Endothelial cell of umbilical vein (primary cell): ENCODE data around the gene C1orf167. TPM values are rescaled to one million over a fixed set of nuclear protein-coding genes. Genes with fewer than 3 reads are reported as not detected.

ENCODE experiments used
- BruUV-seq: library from RNA; stranded (reverse); fragments of 400-500 nt; replicated peaks from 2 replicates; lab custom pipeline; 2021; lab: Mats Ljungman, UMichigan
- CTCF ChIA-PET: fragments of 300-600, 350-600 bp; sonication (Branson Sonifier 250); formaldehyde crosslinking; loops from one replicate; lab custom pipeline; 2021; ENCODE audit warnings: antibody characterized with exemption, inconsistent platforms; lab: Charles Lee
- POLR2A ChIA-PET: fragments of 300-600, 350-600 bp; sonication (Branson Sonifier 250); formaldehyde crosslinking; loops from one replicate; lab custom pipeline; 2021; ENCODE audit warnings: antibody characterized with exemption, inconsistent platforms; lab: Charles Lee
- DNase-seq: peaks from one replicate; pipeline ENCODE4 v3.0.0-alpha.2; 2011; ENCODE audit warnings: low read depth, low spot score
- FAIRE-seq: peaks from 2 replicates; lab custom pipeline; 2011; peaks lifted over from hg19 to GRCh38; lab: Jason Lieb, UNC
- H2AFZ ChIP-seq: 2 replicates; pipeline ENCODE4 v1.6.0; 2012; ENCODE audit warnings: low read depth, low read length, control low read depth, inconsistent platforms
- H3K27ac ChIP-seq: 2 replicates; pipeline ENCODE4 v1.5.1; 2011; ENCODE audit warnings: low read depth, mild to moderate bottlenecking, control low read depth, low read length, moderate library complexity; ENCODE audit not compliant: insufficient read depth
- H3K27me3 ChIP-seq, 2 experiments: 2 replicates each; pipeline versions ENCODE4 v1.6.0 to v1.6.1; 2011; ENCODE audit warnings: low read length in 2 of 2, mixed read lengths in 1 of 2; ENCODE audit not compliant: control insufficient read depth in 2 of 2, insufficient read depth in 2 of 2
- H3K36me3 ChIP-seq, 2 experiments: 2 replicates in 1 of 2; 3 replicates in 1 of 2; pipeline ENCODE4 v1.5.1; 2011; ENCODE audit warnings: low read length in 2 of 2, mild to moderate bottlenecking in 1 of 2, moderate library complexity in 1 of 2; ENCODE audit not compliant: control insufficient read depth in 2 of 2, insufficient read depth in 2 of 2; ENCODE audit errors: extremely low read depth in 1 of 2
- H3K4me1 ChIP-seq: 3 replicates; pipeline ENCODE4 v1.5.1; 2011; ENCODE audit warnings: mild to moderate bottlenecking, low read length; ENCODE audit not compliant: control insufficient read depth, insufficient read depth; ENCODE audit errors: extremely low read depth
- H3K4me2 ChIP-seq: 2 replicates; pipeline ENCODE4 v1.6.1; 2011; ENCODE audit warnings: low read length, control low read depth, mixed read lengths; ENCODE audit not compliant: insufficient read depth
- H3K4me3 ChIP-seq, 3 experiments: fragments of 200-600 bp in 1 of 3; sonication (generic), shearing (Covaris generic) in 1 of 3; replicated peaks in 1 of 3; 2 replicates each; pipeline ENCODE4 v1.5.1; 2011 to 2016; ENCODE audit warnings: control low read depth in 3 of 3, low read length in 3 of 3, mild to moderate bottlenecking in 2 of 3, inconsistent platforms in 1 of 3, low read depth in 1 of 3, moderate library complexity in 1 of 3; ENCODE audit not compliant: insufficient read depth in 1 of 3
- H3K79me2 ChIP-seq: 2 replicates; pipeline ENCODE4 v1.6.0; 2012; ENCODE audit warnings: low read length, inconsistent platforms; ENCODE audit not compliant: control insufficient read depth, insufficient read depth
- H3K9ac ChIP-seq: replicated peaks from 2 replicates; pipeline ENCODE3; 2011; ENCODE audit warnings: low read length, control low read depth; ENCODE audit not compliant: insufficient read depth; ENCODE audit errors: extremely low read depth
- H3K9me1 ChIP-seq: replicated peaks from 3 replicates; pipeline ENCODE4 v1.6.0; 2011; ENCODE audit warnings: mild to moderate bottlenecking, low read length; ENCODE audit not compliant: control insufficient read depth, insufficient read depth; ENCODE audit errors: extremely low read depth
- H3K9me3 ChIP-seq: replicated peaks from 2 replicates; pipeline ENCODE4 v1.5.1; 2012; ENCODE audit warnings: low read length, inconsistent platforms; ENCODE audit not compliant: control insufficient read depth, insufficient read depth
- H4K20me1 ChIP-seq: replicated peaks from 2 replicates; pipeline ENCODE3; 2011; ENCODE audit warnings: mild to moderate bottlenecking, low read length; ENCODE audit not compliant: control insufficient read depth, insufficient read depth; ENCODE audit errors: extremely low read depth
- EZH2 ChIP-seq: IDR thresholded peaks from 2 replicates; pipeline ENCODE4 v1.6.1; 2012; ENCODE audit warnings: borderline replicate concordance, low read depth, mild to moderate bottlenecking, moderate library complexity, low read length, inconsistent platforms; ENCODE audit not compliant: severe bottlenecking
- FOS ChIP-seq: IDR thresholded peaks from 2 replicates; pipeline ENCODE4 v1.6.1; 2011; ENCODE audit warnings: mild to moderate bottlenecking, low read length, moderate library complexity, borderline replicate concordance; ENCODE audit not compliant: insufficient read depth
- GATA2 ChIP-seq: IDR thresholded peaks from 2 replicates; pipeline ENCODE4 v1.7.0; 2011; ENCODE audit warnings: low read depth, mild to moderate bottlenecking, moderate library complexity, mixed read lengths, low read length; ENCODE audit not compliant: insufficient read length, insufficient read depth
- JUN ChIP-seq: IDR thresholded peaks from 2 replicates; pipeline ENCODE4 v1.6.1; 2011; ENCODE audit warnings: borderline replicate concordance, low read depth; ENCODE audit not compliant: insufficient read length, insufficient read depth
- MYC ChIP-seq: IDR thresholded peaks from one replicate; pipeline ENCODE4 v1.6.1; 2011; ENCODE audit warnings: mild to moderate bottlenecking, low read depth, low read length
- POLR2A ChIP-seq: IDR thresholded peaks from 2 replicates; pipeline ENCODE4 v1.6.1; 2012; ENCODE audit warnings: low read depth, mild to moderate bottlenecking, control low read depth, low read length
- dilution Hi-C: fragments of 300-500 bp; cut with MboI; formaldehyde crosslinking; loops from one replicate; pipeline ENCODE4 v1.15.0; 2019; ENCODE audit warnings: low sequenced_read_pairs; ENCODE audit not compliant: extremely low pct_ligation_motif_present
- intact Hi-C: fragments of 100-400 bp; cut with micrococcal nuclease; formaldehyde crosslinking; loops from one replicate; pipeline ENCODE4 v1.10.0; 2022
- polyA plus RNA-seq, 4 experiments: library from polyadenylated mRNA; depleted of rRNA in 3 of 4; stranded (reverse) in 3 of 4; unstranded in 1 of 4; fragments of >200 nt; gene quantifications; 2 replicates each; pipeline versions ENCODE4 v1.2.1 to v1.2.3, GENCODE V29; 2011 to 2012; ENCODE audit warnings: missing spikeins in 1 of 4
- total RNA-seq: library from RNA; stranded (reverse); gene quantifications from 2 replicates; pipeline ENCODE4 v1.2.3, GENCODE V29; 2021
- TF ChIP-seq, protein P1 (sequence below): IDR thresholded peaks from 2 replicates; pipeline ENCODE4 v1.6.1; 2011; ENCODE audit not compliant: insufficient read depth, insufficient read length

Gene C1orf167
- total and polyA plus RNA-seq, 2 donors (not counting 3 experiments of a cell fraction or from before 2014, with no cell fraction given), result not detected

DNA sequence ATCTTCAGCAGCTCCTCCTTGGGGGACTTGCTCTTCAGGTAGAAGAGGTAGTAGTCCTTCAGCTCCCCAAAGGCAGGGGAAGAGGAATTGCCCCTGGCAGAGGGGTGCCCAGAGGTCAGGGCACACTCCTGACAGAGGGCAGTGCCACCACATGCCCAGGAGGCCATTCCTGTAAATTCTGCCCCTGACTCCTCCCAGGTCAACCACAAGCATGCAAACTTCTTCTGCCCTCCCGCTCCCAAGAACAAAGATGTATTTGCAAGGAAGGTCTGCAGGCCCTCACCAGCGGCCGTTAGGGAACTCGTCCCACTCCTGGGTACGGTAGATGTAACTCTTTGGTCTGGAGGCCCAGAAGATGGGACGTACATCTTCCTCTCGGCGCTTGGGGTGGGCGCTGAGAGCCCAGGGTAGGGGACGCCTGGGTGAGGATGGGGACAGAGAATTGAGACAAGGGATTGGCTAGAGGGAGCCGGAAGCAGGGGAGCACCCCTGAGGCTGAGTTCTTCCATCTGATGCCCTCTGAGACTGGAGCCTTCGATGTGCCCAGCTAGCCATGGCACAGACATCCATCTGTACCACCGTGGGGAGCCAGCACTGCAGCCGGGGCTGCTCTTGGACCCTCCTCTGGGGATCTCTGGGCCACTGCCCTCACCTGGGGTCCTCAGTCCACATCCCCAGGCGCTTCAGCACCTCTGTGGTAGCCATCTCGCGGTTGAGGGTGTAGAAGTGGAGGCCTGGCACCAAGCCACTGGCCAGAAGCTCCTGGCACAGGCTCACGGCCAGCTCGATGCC is 32.6 kb downstream of the C1orf167 start:
- POLR2A ChIA-PET, result interaction anchor here (0.9 kb wide), 1 partner anchor 115 kb away, joined by 3 read pairs; no protein-coding TSS in a partner anchor
- intact Hi-C loops (no loop called here), dilution Hi-C loops (no loop called here)
- CTCF ChIA-PET, result interaction anchor here (1.7 kb wide), 1 partner anchor 9 kb away, joined by 5 read pairs; no protein-coding TSS in a partner anchor
- Histone ChIP-seq H3K4me1 (peaks cover 36% of the 10 kb centered on the region), H3K9me3 (no peaks in the 10 kb centered on the region), H3K4me3 (no peak overlapping the region), H3K79me2 (no peaks in the 10 kb centered on the region), H3K27ac (no peak overlapping the region), H3K36me3 (peaks cover 6 to 37% of the 10 kb centered on the region in 2 experiments), H3K4me2 (no peak overlapping the region), H2AFZ (no peak overlapping the region), H4K20me1 (no peaks in the 10 kb centered on the region), H3K9ac (no peak overlapping the region), H3K27me3 (no peaks in the 10 kb centered on the region), H3K9me1 (no peaks in the 10 kb centered on the region)
- FAIRE-seq (no peak), DNase-seq (no peak)
- TF ChIP-seq, protein P1, sequence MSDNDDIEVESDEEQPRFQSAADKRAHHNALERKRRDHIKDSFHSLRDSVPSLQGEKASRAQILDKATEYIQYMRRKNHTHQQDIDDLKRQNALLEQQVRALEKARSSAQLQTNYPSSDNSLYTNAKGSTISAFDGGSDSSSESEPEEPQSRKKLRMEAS, result no peak
- TF ChIP-seq MYC (no peak), POLR2A (no peak), FOS (no peak), EZH2 (no peak), JUN (no peak), GATA2 (no peak)
- no TSS peak for BruUV-seq
